HG03520 (cell line): ENCODE data around the gene CTSD.
"Not testable (repeated sequence)": the region's sequence is repeated elsewhere in the genome, so short reads cannot be mapped to it uniquely, and the experiment has no call there.

Experiments
- ATAC-seq: cut with Tn5 transposase; IDR thresholded peaks from one replicate; pipeline ENCODE4 v1.9.1; 2021; ENCODE audit warnings: mild to moderate bottlenecking, moderate library complexity; ENCODE audit not compliant: unreplicated experiment

Gene CTSD

GRCh38 chr11:1770528-1770927 lies 6.8 kb upstream of the CTSD start:
- no peak for ATAC-seq

GRCh38 chr11:1770061-1770460 lies 6.3 kb upstream of the CTSD start:
- ATAC-seq: no peak

GRCh38 chr11:1769304-1769936 lies 5.7 kb upstream of the CTSD start:
- ATAC-seq: not testable (repeated sequence)

- no peak for ATAC-seq
Observed at GRCh38 chr11:1768141-1768469, 4.4 kb upstream of the CTSD start.

- ATAC-seq: no peak
Observed at GRCh38 chr11:1767399-1768140, 3.8 kb upstream of the CTSD start.

- ATAC-seq: no peak
Observed at GRCh38 chr11:1766719-1767398, 3.1 kb upstream of the CTSD start.

GRCh38 chr11:1765871-1766718 lies 2.4 kb upstream of the CTSD start:
- ATAC-seq: no peak

- ATAC-seq: peak; percentile 20
Observed at GRCh38 chr11:1763336-1763795, 361 bp downstream of the CTSD start.

- ATAC-seq: no peak
Observed at GRCh38 chr11:1762537-1763302, 1.0 kb downstream of the CTSD start.

- no peak for ATAC-seq
Observed at GRCh38 chr11:1761857-1762536, 1.7 kb downstream of the CTSD start.

GRCh38 chr11:1761110-1761856 lies 2.4 kb downstream of the CTSD start:
- no peak for ATAC-seq

GRCh38 chr11:1760351-1761109 lies 3.2 kb downstream of the CTSD start:
- ATAC-seq: no peak

GRCh38 chr11:1759851-1760220 lies 3.9 kb downstream of the CTSD start:
- ATAC-seq: no peak

- no peak for ATAC-seq
Observed at GRCh38 chr11:1759151-1759850, 4.4 kb downstream of the CTSD start.

- no peak for ATAC-seq
Observed at GRCh38 chr11:1758611-1759150, 5.0 kb downstream of the CTSD start.

GRCh38 chr11:1757861-1758610 lies 5.7 kb downstream of the CTSD start:
- no peak for ATAC-seq
